Measurements from ENCODE around the gene SEC14L6.

The SEC14L6 gene

GRCh38 chr22:30582788-30583545 lies 36.4 kb upstream of the SEC14L6 start:
- H3K4me3 ChIP-seq (ENCODE audit: low read depth, low read length) = no peak overlapping the region
- DNase-seq (ENCODE audit: low read depth) = no peak
- TF ChIP-seq, protein P1, sequence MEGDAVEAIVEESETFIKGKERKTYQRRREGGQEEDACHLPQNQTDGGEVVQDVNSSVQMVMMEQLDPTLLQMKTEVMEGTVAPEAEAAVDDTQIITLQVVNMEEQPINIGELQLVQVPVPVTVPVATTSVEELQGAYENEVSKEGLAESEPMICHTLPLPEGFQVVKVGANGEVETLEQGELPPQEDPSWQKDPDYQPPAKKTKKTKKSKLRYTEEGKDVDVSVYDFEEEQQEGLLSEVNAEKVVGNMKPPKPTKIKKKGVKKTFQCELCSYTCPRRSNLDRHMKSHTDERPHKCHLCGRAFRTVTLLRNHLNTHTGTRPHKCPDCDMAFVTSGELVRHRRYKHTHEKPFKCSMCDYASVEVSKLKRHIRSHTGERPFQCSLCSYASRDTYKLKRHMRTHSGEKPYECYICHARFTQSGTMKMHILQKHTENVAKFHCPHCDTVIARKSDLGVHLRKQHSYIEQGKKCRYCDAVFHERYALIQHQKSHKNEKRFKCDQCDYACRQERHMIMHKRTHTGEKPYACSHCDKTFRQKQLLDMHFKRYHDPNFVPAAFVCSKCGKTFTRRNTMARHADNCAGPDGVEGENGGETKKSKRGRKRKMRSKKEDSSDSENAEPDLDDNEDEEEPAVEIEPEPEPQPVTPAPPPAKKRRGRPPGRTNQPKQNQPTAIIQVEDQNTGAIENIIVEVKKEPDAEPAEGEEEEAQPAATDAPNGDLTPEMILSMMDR (IDR thresholded peaks at IDR 0.05; ENCODE audit: insufficient read depth, low read depth, low read length, missing control alignments) = no peak

- TF ChIP-seq, protein P1 (IDR thresholded peaks at IDR 0.05; ENCODE audit: insufficient read depth, low read depth, low read length, missing control alignments) = no peak
- DNase-seq (ENCODE audit: low read depth) = no peak
- no peak overlapping the region for H3K4me3 ChIP-seq (ENCODE audit: low read depth, low read length)
Observed at GRCh38 chr22:30582051-30582450, 35.5 kb upstream of the SEC14L6 start.

DNA sequence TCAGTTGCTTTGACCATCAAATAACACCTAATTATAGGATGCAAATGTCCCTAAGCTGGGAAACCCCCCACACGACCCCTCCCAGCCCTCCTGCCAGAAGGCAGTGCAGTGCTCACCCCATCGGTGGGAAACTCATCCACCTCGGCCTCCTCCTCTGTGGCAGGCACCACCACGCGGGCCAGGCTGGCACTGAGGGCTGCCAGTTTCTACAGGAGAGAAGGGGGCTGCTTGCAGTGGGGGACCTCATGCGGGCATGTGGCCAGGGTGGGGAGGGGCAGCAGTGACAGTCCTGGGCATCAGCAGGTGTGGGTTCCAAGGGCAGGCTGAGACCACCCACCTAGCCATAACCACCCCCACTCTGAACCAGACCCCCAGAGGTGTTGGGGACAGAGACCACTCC lies 34.4 kb upstream of the SEC14L6 start:
- TF ChIP-seq, protein P1 (IDR thresholded peaks at IDR 0.05; ENCODE audit: insufficient read depth, low read depth, low read length, missing control alignments) = no peak
- no peak for DNase-seq (ENCODE audit: low read depth)
- no peak overlapping the region for H3K4me3 ChIP-seq (ENCODE audit: low read depth, low read length)

- H3K4me3 ChIP-seq (ENCODE audit: low read depth, low read length) = no peak overlapping the region
- no peak for DNase-seq (ENCODE audit: low read depth)
- TF ChIP-seq, protein P1 (IDR thresholded peaks at IDR 0.05; ENCODE audit: insufficient read depth, low read depth, low read length, missing control alignments) = no peak
Observed at GRCh38 chr22:30578481-30578880, 31.9 kb upstream of the SEC14L6 start.

GRCh38 chr22:30575859-30576258 lies 29.3 kb upstream of the SEC14L6 start:
- no peak overlapping the region for H3K4me3 ChIP-seq (ENCODE audit: low read depth, low read length)
- no peak for DNase-seq (ENCODE audit: low read depth)
- TF ChIP-seq, protein P1 (IDR thresholded peaks at IDR 0.05; ENCODE audit: insufficient read depth, low read depth, low read length, missing control alignments) = no peak

- no peak for DNase-seq (ENCODE audit: low read depth)
- H3K4me3 ChIP-seq (ENCODE audit: low read depth, low read length) = no peak overlapping the region
- TF ChIP-seq, protein P1 (IDR thresholded peaks at IDR 0.05; ENCODE audit: insufficient read depth, low read depth, low read length, missing control alignments) = no peak
Observed at GRCh38 chr22:30574997-30575671, 28.6 kb upstream of the SEC14L6 start.
